Suppressor macrophage treated with lipopolysaccharide for 4 hours (primary cell): Measurements from ENCODE around the gene SPECC1.
"Not testable (repeated sequence)": the region's sequence is repeated elsewhere in the genome, so short reads cannot be mapped to it uniquely, and the experiment has no call there.

Experiments used
- DNase-seq: peaks from one replicate; pipeline ENCODE4 v3.0.0-alpha.2; 2020

The SPECC1 gene, protein sequence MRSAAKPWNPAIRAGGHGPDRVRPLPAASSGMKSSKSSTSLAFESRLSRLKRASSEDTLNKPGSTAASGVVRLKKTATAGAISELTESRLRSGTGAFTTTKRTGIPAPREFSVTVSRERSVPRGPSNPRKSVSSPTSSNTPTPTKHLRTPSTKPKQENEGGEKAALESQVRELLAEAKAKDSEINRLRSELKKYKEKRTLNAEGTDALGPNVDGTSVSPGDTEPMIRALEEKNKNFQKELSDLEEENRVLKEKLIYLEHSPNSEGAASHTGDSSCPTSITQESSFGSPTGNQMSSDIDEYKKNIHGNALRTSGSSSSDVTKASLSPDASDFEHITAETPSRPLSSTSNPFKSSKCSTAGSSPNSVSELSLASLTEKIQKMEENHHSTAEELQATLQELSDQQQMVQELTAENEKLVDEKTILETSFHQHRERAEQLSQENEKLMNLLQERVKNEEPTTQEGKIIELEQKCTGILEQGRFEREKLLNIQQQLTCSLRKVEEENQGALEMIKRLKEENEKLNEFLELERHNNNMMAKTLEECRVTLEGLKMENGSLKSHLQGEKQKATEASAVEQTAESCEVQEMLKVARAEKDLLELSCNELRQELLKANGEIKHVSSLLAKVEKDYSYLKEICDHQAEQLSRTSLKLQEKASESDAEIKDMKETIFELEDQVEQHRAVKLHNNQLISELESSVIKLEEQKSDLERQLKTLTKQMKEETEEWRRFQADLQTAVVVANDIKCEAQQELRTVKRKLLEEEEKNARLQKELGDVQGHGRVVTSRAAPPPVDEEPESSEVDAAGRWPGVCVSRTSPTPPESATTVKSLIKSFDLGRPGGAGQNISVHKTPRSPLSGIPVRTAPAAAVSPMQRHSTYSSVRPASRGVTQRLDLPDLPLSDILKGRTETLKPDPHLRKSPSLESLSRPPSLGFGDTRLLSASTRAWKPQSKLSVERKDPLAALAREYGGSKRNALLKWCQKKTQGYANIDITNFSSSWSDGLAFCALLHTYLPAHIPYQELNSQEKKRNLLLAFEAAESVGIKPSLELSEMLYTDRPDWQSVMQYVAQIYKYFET

DNA sequence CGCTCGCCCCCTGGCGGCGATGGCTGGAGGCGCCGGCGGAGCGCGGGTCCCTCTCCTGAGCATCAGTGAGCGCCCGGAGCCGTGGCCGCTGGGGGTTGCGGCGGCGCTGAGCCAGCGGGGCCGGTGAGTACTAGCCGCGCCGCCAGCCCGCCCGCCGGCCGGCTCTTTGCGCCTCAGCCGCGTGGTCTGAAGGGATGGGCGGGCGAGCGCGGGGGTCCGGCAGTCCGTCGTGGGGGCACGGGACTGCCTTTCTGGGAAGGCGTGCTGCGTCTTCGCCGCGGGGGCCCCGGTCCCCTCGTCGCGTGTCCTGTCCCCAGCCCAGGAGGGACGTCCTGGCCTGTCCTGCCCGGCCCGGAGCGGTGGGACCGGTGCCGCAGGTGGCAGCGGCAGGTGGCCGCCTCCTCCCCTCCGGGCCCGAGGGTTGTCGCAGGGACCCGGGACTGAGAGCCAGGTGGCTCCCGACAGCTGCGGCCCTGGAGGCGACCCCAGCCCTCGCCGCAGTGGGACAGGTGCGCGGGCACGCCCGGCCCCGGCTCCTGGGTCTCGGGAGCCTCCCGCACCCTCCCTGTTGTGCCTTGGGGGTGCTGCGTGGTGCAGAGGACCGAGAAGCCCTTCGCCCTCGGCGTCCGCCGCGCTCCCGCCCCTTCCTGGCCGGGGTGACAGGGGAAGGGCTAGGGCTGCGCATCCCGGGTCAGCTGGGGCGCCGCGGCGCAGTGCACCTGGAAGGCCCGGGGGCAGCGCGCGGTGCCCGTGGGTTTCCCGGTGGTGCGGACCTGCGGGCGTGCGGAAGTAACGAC lies at the start of gene SPECC1:
SPECC1 (plus strand) TSS at position 58 of the 797 bp plus-strand sequence. CDS start 87,293 bp downstream, outside the sequence.
- peak; percentile 88 for DNase-seq

DNA sequence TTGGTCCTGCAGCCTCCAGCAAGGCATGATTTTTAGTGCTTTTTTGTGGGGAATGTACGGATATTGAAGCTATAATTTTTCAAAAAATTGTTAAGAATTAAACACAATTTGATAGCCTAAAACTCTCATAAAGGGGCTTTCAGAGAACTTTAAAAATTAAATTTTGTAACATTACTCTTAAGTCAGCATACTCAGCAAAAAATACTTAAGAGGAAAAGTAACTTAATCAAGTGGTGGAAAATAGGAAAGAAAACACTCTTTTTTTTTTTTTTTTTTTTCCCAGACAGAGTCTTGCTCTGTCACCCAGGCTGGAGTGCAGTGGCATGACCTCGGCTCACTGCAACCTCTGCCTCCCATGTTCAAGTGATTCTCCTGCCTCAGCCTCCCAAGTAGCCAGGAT lies 46.2 kb upstream of the SPECC1 start:
- not testable (repeated sequence) for DNase-seq

DNA sequence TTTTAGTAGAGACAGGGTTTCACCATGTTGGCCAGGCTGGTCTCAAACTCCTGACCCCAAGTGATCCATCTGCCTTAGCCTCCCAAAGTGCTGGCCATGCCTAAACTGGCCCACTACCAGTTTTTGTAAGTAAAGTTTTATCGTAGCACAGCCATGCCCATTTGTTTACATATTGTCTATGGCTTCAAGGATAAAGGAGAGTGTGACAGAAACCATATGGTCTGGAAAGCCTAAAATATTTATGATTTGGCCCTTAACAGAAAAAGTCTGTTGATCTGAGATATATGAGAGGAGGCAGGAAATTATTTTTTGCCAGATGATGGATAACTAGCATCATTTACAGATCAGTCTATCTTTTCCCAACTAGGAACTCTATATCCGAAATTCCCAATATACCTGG lies 36.0 kb upstream of the SPECC1 start:
- DNase-seq: no peak

DNA sequence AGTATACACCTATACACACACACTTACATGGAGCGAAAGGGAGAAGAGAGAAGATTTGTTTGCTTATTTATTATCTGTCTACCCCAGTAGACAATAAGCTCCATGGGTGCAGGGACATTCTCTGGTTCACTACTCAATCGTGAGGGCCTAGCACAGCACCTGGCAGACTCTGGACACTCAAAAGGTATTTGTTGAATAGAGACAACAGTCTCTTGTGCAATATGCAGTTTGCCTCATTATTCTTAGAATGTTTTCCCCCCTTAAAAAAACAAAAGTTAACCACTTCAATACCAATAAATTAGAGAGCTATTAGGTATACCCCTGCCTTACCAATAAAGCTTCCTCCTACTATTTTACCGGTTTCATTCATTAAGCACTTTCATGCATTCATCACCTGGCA lies 33.6 kb upstream of the SPECC1 start:
- DNase-seq: no peak

DNA sequence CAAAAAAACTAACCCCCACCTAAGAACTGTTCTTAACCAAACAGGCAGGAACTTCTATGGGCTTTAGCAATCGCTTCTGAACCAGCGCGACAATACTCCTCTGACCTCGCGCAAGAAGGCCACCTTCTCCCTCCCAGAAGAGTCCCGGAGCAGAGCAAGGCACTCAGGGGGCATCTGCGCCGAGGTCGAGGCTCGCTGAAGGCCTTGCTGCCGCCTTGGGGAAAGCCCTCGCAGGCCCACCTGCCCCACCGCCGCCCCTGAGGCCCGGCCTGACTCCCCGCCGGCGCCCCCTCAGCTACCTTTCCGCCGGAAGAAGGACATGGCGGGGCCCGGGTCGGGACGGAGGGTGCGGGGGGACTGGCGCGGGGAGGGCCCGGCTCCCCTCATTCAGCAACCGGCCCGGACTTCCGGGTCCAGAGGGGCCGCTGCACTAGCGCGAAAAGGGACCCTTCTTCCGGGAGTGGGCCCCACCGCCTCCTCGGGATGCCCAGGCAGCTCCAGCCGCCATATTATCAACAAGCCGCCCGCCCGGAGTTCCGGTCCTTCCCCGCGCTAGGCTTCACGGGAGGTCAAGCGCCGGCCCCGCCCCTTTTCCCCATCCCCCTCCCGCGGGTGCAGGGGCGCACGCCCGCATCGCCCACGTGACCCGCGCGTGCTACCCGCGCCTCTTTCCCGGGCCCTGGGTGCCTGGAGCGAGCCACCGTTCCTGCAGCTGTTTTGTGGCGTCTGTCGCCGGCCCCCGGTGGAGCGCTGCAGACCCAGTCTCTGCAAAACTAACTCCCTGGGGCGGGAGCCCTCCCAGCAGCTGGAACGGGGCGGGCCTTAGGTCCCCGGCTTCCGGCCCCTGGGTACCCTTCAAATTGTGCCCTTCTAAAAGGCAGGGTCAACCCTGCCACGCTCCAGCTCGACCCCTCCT lies 31.6 kb upstream of the SPECC1 start, which contains the start of gene AKAP10:
AKAP10 (minus strand) TSS at position 536 of the 916 bp plus-strand sequence; CDS start at position 387, 149 bp downstream.
- DNase-seq: peak; percentile 96

DNA sequence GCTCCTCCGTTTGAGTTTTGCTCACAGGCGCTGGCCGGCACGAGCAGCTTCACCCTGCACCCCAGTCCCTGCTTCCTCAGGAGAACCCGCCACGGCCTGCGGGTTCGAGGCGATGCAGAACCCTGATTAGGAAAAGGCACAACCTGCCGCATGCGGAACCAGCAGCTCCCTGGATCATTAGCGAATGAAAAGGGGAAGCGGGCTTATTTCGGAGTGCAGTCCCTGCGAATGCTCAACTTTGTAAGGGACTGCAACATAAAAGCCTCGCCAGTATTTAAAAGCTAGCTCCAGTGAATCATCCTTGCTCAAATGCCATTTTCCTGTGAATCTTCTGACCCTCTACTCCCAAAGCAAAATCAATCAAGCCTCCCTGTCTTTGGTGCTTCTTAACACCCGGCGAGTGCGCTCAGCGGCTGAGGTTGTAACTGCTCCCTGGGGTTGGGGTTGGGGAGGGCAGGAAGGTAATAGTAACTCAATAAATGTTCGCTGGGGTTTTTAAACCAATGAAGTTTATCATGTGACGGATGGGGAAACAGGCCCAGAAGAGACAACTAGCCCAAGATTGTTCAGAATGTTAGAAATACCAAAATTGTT lies 30.9 kb upstream of the SPECC1 start:
- DNase-seq: peak; percentile 84

DNA sequence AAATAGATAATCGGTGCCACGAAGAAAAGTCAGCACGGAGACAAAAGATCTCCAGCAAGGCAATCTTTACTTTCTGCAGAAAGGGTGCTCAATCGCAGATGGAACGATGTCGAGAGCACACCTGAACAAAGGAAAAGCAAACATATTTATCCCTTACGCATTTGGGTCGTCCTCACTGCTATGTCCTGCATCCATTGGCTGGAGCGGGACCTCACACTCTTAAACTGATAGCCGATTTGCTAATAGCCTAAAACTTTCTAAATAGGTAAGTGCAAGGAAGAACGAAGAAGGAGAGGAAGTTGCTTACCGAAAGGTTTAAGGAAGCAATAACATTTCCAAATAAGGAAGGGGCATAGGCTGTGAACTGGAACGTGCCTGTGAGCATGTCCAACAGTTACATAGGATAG lies 30.4 kb upstream of the SPECC1 start:
- peak; percentile 71 for DNase-seq

DNA sequence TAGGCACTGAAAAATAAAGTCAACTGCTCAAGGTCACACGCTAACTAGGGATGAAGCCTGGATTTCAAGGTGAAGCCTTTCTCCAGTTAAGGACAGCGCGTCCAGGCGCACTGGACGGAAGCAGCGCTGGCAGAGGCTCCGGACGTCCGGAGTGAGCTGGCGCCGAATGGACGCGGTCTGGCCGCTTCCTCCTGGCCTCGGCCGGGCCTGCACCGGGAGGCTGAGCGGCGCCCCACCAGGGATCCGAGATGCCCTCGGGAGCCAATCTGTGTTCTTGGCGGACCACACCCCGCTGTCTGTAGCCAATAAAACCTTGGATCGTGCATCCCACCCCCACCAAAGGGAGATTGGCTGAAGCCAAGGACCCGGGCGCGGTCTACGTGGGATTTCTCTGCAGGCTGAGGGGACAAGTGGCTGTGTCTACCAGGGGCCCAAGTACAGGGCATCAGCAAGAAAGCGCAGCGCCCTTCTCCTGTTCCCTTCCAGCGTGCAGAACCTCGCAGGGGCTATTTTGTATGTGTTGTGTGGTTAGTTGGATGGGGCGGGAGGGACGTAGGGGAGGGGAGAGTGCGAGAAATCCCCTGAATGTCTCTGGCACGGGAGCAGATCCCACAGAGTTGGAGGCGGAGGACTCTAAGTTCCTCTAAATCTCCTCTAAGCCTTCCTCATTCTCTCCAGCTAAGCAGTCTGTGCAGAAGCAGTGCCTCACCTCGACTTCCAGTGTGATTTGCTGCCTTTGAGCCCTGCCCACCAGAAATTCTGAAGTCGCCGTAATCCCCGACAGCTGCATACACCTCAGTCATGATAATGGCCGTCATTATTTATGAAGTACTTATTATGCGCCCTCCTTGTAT lies 29.0 kb upstream of the SPECC1 start:
- peak; percentile 85 for DNase-seq

DNA sequence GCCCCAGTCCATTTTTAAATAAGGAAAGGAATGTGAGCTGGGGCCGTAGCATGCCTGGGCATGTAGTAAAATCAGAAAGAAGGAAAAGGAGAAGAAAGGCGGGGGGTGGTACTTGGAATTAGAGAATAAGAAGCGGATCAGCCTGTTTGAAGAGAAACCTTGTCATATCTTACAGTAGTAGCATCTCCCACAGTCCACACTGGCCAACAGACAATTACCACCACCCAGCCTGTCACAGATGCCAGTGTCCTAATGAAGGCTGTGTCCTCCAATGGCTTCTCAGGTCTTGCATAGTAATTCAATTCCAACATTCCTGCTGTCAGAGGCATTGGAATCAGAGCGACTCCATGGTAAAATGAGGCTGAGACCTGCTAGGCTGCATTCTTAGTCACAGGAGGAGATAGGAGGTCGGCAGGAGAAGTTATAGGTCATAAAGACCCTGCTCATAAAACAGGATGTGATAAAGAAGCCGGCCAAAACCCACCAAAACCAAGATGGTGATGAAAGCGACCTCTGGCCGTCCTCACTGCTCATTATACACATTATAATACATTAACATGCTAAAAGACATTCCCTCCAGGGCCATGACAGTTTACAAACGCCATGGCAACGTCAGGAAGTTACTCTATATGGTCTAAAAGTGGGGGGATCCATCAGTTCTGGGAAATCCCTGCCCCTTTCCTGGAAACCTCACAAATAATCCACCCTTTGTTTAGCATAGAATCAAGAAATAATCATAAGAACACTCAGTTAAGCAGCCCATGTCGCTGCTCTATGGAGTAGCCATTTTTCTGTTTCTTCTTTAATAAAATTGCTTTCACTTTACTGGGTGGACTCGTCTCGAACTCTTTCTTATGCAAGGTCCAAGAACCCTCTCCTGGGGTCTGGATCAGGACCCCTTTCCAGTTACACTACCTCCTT lies 22.0 kb upstream of the SPECC1 start:
- DNase-seq: no peak

DNA sequence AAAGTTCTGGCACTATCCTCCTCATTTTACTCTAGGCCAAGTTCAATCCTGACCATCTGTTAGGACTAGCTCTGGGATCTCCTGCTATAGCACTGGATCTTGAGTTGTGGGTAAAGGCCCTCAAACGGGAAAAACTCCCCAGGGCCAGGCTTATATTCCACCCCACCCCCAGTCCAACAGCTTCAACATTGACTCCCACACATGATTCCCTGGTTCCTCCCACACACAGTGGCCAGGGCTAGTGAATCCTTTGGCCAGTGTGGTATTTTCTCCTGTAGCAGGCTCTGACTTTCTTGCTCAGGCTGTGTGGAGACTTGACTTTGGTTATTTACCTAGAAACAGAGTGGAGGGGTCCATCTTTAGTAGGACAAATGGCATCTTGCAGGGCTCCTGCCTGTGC lies 21.3 kb upstream of the SPECC1 start:
- no peak for DNase-seq

DNA sequence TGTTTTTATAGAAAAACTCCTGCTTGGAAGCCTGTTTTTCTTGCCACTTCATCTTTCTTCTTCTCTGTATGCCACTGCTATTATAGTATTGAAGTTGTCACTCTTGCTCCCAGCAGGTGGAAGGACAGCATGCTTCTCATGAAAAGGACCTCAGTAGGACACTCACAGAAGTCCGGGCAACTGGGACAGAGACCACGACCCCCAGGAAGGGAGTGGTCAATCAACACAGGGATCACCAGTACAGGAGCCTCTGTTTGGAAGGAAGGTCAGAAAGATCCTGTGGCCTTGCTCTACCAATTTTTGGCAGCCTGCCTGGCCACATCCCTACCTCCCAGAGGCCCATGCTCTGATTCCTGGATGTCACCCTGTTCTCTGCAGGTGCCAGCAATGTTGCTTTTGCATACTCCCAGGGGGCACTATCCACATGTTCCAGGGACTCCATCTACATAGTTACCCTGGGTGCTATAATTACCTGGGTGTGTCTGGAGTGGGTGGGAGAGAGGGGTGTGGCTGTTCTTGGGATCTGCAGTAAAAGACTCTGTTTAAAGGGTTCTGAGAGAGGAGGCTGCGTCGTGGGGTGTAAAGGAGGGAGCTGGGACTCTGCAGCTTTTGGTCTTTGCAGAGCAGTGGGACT lies 17.8 kb upstream of the SPECC1 start:
- DNase-seq: no peak

DNA sequence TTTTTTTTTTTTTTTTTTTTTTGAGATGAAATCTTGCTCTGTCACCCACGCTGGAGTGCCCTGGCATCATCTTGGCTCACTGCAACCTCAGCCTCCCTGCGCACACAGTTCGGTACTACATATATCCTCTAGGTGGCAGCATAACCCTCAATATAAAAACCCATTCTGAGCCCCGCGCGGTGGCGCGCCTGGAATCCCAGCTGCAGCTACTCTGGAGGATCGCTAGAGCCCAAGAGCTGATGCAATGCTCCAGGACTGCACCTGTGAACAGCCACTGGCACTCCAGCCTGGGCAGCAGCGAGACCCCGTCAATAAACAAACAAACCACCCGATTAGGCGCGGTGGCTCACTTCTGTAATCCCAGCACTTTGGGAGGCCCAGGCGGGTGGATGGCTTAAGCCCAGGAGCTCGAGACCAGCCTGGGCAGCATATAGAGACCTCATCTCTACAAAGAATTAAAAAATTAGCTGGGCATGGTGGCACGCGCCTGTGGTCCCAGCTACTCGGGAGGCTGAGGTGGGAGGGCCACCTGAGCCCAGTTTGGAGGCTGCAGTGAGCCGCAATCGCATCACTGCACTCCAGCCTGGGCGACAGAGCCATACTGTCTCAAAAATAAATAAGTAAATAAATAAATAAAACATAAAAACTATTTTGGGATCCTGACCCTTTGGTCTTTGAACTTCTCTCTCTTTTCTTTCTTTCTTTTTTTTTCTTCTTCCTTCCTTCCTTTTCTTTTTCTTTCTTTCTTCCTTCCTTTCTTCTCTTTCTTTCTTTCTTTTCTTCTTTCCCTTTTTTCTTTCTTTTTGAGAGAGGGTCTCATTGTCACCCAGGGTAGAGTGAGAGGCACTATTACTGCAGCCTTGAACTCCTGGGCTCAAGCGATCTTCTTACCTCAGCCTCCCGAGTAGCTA lies 16.1 kb upstream of the SPECC1 start:
- peak; percentile 92 for DNase-seq

DNA sequence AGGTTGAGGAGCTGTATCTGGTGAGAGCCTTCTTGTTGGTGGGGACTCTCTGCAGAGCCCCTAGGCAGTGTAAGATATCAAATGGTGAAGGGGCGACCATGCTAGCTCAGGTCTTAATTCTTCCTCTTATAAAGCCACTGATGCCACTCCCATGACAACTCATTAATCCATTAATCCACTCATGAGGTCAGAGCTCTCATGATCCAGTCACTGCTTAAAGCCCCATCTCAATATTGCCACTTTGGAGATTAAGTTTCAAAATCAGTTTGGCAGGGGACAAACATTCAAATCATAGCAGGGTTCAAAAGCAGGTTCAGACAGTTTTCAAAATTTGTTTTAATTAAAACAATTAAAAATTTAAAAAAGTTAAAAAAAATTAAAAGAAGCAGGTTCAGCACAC lies 13.1 kb upstream of the SPECC1 start:
- DNase-seq: no peak

DNA sequence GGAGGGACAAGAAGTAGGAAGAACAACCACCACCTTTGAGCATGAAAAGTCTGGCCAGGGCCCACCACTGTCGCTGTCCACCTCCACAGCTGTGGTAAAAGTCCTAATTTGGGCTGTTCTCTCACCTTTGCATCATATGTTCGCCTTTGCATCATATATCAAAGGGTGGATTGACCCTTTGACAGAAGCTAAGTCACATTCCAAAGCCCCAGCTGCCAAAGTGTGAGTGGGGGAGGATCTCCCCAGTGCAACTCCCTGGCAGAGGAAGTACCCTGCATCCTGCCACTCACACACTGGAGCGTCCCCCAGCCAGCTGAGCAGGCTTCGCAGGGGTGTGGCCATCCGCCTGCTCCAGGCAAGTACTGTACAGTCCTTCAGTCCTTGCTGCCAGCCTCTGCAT lies 12.7 kb upstream of the SPECC1 start:
- peak; percentile 38 for DNase-seq

DNA sequence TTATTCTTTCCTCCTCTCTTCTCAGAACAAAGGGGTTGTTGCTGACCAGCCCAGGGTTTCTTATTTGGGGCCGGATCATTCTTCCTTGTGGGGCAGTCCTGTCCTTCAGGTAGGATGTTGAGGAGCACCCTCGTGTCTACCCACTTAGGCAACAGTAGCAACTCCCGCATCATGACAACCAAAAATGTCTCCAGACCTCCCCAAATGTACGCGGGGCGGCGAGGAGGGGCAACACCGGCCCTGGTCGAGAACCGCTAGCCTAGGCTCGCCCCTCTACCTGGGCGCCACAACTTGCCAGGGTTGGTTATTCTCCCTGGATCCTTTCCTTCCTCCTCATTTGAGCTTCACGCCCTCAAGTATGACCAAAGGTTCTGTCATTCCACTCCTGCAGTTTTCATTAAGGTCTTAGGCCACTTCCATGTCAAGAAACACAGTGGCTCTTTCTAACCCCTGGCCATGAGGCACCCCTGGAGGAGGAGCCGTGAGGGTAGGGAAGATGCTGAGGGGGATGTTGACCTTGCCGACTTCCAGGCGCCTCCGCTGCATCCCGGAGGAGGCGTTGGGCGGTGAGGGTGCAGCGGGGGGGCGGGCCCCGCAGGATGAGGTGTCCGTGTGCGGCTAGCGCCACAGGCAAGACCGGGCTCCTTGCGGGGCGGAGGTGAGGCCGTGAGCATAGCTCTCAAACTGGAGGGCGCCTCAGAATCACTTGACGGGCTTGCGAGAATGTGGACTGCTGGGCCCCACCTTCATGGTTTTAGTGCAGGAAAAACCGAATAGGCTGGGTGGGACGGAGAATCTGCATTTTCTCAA lies 712 bp upstream of the SPECC1 start:
- DNase-seq: peak; percentile 16

DNA sequence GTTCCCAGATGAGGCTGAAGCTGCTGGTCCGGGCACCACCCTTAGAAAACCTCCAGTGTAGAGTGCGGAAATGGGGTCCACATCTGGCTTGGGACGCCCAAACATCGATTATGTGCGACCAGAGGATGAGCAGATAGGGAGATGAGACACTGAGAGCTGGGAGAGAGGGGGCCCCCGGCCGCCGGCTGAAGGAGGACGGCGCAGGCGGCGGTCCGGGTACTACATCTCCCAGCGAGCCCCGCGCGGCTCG lies 182 bp upstream of the SPECC1 start:
- DNase-seq: no peak
